GM18502 (cell line): ENCODE measurements around the gene WDR7.
A peak's percentile ranks its signal among the peaks of the same experiment; 100 is the strongest.
"Not testable (repeated sequence)": the region's sequence is repeated elsewhere in the genome, so short reads cannot be mapped to it uniquely, and the experiment has no call there.

Source experiments
- ATAC-seq: cut with Tn5 transposase; IDR thresholded peaks from one replicate; pipeline ENCODE4 v1.9.1; 2021; ENCODE audit warnings: mild to moderate bottlenecking; ENCODE audit not compliant: unreplicated experiment, poor library complexity

The WDR7 gene

DNA sequence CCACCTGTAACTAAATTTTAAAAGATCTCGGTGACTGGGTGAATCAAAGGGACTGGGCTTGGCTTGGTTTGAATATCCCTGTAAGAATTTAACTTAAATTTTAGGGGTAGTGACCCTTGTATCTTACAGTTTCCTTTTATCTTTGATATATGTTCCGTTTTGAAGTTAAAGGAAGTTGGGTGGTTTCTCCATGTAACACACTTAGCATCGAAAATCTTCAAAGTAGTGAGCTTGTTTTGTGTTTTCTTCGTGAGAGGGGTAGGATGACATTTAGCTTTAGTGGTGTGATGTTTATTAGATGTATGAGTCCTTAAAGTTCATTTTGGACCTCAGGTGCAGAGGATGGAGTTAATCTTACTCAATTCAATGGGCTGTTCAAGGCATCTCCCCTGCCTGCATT, 1.6 kb downstream of the WDR7 start:
- ATAC-seq = no peak

DNA sequence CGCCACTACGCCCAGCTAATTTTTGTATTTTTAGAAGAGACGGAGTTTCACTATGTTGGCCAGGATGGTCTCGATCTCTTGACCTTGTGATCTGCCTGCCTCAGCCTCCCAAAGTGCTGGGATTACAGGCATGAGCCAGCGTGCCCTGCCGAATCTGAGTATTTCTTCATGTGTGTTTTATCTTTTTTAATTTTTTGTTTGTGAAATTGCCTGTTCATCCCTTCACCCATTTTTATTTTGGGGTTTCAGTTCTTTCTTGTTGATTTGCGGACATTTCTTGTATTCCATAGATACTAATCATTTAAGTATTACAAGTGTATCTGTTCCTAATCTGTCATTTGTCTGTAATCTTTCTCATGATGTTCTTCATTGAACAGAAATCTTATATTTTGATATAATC, 3.1 kb downstream of the WDR7 start:
- ATAC-seq = not testable (repeated sequence)

DNA sequence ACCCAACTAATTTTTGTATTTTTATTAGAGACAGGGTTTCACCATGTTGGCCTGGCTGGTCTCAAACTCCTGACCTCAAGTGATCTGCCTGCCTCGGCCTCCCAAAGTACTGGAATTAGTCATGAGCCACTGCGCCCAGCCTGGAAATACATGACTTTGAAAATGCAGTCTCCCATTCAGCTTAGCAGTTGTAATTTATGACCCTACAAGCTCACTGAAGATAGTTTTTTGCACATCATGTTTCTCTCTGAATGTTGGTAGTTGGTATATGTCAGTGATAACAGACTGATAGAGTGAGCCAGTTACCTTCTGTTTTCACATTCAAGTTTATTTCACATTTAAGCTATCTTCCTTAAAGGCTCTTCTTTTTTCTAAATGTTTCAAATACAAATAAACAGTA, 7.1 kb downstream of the WDR7 start:
- no peak for ATAC-seq

DNA sequence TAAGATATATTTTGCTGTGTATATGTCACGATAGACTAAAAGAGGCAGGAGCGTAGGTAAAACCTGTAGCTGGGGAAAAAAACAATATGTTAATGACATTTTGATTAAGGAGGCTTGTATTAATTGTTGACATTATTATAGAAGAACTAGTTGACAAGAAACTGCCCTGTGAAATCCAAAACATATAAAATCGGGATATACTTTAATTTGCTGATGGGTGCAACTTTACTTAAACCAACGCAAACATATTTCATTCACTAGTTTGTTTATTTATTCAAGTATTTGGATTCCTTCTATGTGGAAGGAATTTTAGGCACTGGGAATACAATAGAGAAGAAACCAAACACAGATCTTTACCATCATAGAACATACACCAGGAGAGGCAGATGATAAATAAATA, 8.0 kb downstream of the WDR7 start:
- no peak for ATAC-seq

DNA sequence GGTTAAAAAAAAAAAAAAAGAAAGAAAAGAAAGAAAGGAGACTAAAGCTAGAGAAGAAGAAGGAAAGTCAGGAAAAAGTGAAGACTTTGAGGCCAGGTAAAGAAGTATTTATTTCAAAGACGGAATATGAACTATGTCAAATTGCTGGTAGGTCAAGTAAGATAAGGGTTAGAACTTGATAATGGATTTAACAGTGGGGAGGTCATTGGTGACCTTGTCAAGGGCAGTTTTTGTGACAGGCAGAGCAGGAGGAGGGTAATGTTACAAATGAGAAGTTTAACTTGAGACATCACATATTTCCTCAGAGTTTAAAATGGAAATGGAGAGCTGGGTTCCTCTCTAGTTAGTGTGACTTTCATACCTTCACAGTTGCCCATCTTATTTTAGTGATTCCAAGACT, 9.5 kb downstream of the WDR7 start:
- no peak for ATAC-seq

DNA sequence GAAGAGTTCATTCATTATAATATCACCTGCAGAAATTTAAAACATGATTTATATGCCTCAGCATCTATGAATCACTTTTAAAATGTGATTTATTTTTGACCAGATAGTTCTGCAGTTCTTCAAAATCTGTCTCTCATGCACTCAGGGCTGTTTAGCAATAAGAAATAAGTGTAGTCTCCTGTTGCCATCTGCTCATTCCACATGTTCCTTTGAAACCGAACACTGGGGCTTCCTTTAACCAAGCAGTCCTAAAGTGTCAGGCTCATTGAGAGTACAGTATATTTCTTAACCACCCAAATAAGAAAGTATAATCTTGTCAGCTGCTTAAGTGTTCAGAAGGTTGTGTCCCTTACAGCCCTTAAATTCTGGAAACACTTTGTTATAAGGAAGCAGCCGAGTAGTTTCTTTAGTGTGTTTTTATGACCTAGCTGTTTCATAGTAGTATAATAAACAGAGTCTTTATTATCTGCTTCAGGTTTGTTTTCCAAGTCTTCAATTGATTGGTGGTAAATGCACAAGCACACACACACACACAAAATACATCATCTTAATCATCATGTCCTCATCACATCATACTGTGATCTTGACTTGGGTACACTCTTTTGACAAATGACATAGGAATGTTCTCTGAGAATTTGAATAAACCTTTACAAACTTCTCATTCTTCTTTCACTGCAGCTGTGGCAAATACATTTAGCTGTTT, 10.4 kb downstream of the WDR7 start:
- no peak for ATAC-seq

DNA sequence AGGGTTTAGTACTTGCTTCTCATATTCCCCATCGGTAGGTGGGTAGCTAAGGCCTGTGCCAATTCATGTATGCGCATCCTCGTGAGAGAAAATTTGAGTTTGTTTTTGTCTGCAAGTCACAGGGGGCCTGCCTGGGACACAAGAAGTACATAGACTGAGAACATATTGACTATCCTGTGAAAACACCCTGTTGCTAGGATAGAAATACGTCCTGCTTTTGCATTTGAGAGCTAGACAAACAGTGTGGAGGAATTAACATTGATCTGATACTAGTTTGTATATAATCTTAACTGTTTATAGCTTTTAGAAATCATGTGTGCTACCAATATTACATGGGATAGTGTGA, 10.9 kb downstream of the WDR7 start:
- ATAC-seq = no peak

DNA sequence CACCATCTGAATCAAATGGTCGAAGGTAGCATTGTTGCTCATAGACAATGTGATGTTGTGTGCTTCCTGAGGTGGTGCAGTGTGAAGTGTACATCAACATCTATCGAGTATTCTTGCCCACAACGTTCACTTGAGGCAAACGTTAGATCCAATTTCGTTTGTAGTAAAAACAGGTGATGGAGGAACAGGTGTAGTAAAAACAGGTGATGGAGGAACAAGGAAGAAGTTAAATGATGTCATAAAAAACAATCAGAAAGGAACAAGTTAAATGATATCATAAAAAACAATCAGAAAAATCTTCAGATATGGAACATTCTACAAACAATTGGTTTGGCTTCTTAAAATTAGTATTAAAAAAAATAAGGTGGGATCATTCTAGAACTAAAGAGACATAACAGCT, 11.3 kb downstream of the WDR7 start:
- ATAC-seq = no peak

DNA sequence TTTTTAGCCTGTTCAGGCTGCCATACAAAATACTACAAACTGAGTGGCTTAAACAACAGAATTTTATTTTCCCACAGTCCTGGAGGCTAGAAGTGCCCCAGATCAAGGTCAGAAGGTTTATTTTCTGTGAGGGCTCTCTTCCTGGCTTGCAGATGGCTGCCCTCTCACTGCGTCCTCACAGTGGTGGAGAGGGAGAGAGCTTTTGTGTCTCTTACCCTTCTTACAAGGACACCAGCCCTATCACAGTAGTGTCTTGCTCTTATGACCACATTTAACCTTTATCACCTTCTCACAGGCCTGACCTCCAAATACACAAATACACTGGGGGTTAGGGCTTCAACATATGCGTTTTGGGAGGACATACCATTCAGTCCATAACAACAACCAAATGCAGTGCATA, 11.7 kb downstream of the WDR7 start:
- no peak for ATAC-seq

DNA sequence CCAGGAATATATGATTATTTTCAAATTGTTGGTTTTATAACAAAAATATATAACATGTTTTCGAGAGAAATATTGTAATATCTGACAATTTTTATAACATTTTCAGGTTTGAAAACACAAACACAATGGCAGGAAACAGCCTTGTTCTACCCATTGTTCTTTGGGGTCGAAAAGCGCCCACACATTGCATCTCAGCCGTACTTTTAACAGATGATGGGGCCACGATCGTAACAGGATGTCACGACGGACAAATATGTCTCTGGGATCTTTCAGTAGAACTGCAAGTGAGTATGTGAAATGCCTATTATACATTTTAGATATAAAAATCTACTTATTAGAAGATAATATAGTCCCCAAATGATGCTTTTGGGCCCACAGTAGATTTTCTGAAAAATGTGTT, 21.2 kb downstream of the WDR7 start:
- no peak for ATAC-seq

DNA sequence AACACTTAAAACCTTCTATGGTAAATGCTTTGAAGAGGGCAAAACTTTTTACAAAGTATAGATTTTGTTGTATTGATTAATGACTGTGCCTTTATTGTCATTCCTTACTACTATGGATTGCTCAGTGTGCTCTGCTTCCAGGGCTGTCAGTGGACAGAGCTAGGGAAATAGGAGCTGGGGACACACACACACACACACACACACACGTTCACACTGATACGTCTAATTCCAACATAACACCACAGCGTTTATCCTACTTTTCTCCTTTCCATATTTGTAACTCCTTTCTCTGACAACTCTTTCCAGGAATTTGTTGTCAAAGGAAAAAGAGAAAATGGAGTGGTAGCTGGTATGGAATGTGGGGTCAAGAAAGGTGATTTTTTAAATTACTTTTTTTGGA, 21.8 kb downstream of the WDR7 start:
- ATAC-seq = no peak

DNA sequence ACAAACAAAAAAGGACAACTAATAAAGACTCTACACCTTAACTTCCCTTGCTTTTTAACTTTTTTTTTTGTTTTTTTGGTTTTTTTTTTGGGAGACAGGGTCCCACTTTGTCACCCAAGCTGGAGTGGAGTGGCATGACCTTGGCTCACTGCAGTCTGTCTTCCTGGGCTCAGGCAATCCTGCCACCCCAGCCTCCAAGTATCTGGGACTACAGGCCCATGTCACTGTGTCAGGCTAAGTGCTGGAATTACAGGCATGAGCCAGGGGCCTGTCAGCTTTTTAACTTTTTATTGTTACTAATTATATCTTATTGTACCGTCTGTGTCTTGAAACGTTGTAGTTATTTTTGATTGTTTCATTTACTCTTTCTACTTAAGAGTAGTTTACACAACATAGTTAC, 25.5 kb downstream of the WDR7 start:
- ATAC-seq = no peak

DNA sequence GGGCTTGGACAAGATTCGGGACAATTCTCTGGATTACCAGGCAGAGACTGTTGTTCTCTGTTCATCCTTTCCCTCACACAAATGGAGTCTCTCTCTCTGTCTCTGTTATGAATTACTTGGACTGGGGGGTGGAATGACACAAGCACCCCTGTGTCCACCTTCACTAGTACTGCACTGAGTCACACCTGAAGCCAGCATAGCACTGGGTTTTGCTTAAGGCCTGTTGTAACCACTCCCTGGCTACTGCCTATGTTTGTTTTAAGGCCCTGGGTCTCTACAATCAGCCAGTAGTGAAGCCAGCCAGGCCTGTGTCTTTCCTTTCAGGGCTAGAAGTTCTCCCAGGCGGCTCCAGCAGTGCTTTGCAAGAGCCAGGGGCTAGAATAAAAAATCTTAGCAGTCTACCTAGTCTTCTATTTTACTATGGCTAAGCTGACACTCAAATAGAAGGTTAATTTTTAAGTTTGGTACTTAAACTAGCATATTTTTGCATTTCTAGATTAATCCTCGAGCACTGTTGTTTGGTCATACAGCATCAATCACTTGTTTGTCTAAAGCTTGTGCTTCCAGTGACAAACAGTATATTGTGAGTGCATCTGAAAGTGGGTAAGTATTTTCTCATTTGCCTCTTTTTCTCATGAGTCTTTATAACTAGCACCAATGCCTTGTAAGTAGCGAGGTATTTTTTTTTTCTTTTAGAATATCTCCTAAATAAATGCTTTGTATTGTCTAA, 27.8 kb downstream of the WDR7 start:
- ATAC-seq = no peak

DNA sequence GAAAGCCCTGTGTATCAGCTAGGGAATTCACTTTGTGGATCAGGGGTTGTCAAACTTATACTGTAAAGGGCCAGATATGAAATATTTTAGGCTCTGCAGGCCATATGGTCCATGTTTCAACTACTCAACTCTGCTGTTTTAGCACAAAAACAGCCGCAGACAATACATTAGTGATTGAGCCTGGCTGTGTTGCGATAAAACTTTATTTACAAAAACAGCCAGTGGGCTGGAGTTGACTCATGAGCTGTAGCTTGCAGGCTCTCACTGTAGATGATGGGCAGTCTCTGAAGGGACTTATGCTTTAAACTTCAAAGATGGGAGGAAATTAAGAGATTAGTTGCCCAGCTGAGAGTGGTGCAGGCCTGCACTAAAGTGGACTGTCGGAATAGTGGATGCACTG, 33.1 kb downstream of the WDR7 start:
- ATAC-seq = no peak

DNA sequence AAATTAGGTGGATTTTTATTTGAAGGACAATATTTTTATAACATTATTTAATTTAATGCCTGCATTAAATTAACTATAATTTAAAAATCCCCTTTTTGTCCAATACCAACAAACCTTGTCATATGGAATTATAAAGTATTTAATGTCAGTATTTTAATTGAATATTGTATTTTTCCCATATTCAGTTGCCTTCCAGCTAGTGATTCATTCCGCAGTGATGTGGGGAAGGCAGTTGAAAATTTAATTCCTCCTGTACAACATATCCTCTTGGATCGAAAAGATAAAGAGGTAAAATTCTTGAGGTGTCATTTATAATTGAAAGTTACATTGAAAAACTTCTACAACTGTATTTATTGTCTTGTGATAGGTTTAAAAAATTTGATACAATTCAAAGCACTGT, 40.4 kb downstream of the WDR7 start:
- no peak for ATAC-seq

DNA sequence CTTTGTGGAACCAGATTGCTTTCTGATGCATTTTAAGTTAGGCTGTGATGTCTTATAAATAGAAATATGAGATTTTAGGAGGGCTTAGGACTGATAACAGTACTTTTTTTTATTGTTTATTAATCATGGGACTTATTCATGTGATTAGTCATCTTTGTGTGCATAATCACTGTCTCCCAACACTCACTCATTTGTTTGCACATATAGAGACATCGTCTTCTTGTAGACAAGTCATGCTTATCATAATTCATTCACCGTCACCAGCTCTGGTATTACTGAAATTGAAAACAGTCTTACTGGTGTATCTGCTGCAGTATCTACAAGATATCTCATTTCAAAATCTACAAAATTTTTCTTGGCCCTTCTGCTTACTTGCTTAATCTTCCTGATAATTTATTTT, 45.8 kb downstream of the WDR7 start:
- ATAC-seq = no peak

DNA sequence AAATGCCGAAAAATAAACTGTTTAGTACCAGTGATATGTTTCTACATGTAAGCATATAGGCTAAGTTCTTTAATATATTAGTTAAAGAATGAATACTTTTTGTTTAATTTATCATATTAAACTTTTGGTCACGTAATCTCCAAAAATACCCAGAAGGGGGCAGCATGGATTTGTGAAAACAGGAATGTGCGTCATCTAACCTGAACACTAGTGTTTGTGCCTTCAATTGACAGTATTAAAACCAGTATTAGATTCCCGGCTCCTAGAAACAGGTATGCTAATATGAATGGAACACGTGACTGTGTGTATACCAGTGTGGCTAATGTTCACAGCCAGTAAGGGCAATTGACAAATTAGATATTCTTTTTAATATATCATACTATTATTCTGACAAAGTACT, 51.8 kb downstream of the WDR7 start:
- no peak for ATAC-seq

DNA sequence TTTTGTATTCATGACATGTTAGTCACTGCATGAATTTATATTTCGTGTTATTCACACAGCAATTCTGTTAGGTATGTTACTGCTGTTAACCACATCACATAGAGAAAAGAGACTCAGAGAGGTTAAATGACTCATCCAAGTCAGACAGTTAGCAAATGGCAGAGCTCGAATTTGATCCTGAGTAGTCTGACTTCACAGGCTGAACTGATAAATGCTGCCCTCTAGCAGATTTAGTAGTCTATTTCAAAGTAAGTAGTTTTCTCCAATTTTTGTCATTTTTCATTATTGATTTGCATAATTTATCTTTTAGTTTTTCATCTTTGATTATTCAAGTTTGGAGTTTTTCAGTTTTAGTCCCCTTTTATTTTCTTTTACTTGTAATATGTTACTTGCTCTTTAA, 58.3 kb downstream of the WDR7 start:
- ATAC-seq = peak; percentile 100

DNA sequence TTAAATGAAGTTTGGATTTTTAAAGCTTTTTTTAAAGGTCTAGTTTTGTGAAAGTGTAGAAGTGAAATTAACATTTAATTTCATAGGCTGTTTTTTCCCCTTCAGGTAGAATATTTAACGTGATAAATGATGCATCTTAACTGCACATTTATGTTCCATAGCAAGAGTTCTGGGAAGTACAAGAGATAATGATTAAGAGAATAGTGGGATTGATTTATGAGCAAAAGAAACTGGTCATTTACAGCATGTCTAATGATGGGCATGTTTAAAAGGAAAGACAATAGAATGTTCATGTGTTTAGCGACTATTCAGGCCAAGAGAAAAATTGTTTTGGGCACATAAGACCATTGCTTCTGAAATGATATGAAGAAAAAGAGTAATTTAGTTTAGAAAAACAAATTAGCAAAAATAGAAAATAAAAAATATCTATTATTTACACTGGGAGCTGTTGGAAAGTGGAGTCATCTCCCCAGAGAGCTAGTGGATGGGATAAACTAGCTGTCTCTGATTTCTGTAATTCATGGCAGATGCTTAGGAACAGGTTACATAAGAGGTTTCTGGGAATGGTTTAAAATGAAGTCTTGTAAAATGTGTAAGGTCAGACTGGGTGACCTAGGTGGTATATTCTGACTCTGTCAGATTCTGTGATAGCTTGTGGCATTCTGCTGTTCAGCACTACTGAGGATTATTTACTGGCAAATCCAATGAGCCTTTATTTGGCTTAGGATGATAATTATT, 60.7 kb downstream of the WDR7 start:
- ATAC-seq = no peak

DNA sequence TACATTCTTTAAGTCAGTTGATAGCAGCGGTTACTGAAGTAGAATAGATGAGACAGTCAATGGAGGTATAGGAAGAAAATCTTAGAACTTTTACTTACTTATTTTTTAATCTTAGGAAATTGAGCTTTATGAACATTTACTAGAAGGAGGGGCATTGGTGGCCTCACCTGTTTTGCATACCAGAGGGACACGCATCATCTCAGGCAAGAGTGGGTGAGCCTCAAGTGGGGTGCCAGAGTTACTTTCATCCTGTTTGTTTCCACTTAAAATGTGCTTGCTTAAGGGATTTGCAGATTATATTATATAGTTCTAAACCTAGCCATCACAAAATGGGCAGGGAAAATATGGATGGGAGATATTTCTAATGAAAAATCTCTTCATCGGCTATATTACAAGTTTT, 61.6 kb downstream of the WDR7 start:
- ATAC-seq = no peak

DNA sequence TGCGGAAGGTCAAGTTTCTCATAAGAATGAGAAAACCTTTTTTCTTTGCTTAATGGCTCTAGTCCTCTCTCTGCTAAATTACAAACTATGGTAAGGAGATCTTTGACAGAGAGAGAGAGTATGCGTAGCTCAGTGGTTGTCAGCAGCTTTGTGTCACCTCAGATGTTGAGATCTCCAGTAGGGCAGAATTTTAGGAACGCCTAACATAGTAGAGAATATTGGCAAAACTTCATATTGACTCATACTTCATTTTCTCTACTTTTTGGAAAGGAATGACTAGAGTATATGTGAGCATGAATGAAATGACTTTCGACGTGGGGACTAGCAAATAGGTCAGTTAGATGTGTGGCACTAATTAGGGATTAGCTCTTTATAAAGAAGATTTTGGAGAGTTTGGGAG, 64.0 kb downstream of the WDR7 start:
- ATAC-seq = no peak

DNA sequence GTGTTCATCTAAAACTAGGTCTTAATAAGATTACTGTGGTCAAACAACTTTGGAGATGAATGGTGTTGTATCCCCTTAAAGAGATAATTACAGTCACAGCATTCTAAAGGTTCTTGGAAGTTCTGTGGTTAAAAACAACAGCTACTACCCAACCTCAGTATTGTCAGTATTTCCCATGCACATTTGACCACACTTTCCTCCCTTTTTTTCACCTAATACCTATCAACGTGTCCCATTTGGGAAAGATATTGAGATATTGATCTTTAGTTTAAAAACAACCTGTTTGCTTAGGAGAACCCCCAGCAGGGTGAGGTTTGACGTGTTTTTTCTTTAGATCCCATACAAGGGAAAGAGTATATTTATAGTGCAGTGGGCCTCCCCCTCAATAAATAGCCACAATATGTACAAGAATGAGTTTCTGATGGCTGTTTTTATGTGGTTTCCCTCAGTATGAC, 65.6 kb downstream of the WDR7 start:
- ATAC-seq = no peak
